HG03442 (cell line): Measurements from ENCODE around the gene ORAI1.
"Not testable (repeated sequence)": the region's sequence is repeated elsewhere in the genome, so short reads cannot be mapped to it uniquely, and the experiment has no call there.

Experiments
- ATAC-seq: cut with Tn5 transposase; IDR thresholded peaks from one replicate; pipeline ENCODE4 v1.9.1; 2021; ENCODE audit warnings: mild to moderate bottlenecking, moderate library complexity; ENCODE audit not compliant: unreplicated experiment

Gene ORAI1

DNA sequence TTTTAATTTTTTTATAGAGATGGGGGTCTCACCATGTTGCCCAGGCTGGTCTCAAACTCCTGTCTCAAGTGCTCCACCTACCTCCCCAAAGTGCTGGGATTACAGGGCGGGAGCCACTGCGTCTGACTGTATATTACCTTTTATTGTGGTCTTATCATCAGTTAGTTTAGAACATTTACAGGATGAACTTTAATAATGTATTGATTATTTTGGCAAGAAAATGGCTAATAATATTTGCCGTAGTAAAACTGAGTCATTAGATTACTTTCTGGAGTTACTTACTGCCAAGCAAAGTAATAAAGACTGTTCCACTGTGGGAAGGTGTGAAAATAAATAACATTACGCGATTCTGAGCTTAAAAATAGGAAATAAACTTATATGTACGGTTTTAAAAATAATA lies 23.6 kb upstream of the ORAI1 start:
- no peak for ATAC-seq

GRCh38 chr12:121603581-121603980 lies 22.7 kb upstream of the ORAI1 start:
- no peak for ATAC-seq

- ATAC-seq = no peak
Observed at GRCh38 chr12:121608301-121608700, 18.0 kb upstream of the ORAI1 start.

- no peak for ATAC-seq
Observed at GRCh38 chr12:121610239-121611149, 15.8 kb upstream of the ORAI1 start.

GRCh38 chr12:121611306-121611705 lies 15.0 kb upstream of the ORAI1 start:
- ATAC-seq = no peak

GRCh38 chr12:121613462-121613861 lies 12.9 kb upstream of the ORAI1 start:
- no peak for ATAC-seq

GRCh38 chr12:121614872-121615467 lies 11.4 kb upstream of the ORAI1 start:
- ATAC-seq = no peak

DNA sequence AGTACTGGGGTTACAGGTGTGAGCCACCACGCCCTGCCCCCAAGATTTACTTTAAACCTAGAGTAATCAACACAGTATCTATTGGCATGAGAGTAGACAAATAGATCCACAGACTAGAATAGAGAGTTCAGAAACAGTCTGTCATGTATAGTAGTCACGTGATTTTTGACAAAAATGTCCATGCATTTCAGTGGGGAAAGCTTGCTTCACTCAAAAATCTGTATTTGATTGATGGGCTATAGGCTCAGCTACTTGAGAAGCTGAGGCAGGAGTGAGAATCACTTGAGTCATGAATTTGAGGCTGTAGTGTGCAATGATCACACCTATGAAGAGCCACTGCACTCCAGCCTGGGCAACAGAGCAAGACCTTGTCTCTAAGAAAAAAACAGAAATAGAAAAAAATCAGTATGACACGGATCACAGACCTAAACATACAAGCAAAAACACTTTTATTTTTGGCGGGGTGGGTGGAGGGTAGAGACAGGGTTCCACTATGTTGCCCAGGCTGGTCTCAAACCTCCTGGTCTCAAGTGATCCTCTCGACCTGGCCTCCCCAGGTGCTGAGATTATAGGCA lies 7.6 kb upstream of the ORAI1 start:
- no peak for ATAC-seq

- ATAC-seq = no peak
Observed at GRCh38 chr12:121620333-121620891, 5.9 kb upstream of the ORAI1 start.

DNA sequence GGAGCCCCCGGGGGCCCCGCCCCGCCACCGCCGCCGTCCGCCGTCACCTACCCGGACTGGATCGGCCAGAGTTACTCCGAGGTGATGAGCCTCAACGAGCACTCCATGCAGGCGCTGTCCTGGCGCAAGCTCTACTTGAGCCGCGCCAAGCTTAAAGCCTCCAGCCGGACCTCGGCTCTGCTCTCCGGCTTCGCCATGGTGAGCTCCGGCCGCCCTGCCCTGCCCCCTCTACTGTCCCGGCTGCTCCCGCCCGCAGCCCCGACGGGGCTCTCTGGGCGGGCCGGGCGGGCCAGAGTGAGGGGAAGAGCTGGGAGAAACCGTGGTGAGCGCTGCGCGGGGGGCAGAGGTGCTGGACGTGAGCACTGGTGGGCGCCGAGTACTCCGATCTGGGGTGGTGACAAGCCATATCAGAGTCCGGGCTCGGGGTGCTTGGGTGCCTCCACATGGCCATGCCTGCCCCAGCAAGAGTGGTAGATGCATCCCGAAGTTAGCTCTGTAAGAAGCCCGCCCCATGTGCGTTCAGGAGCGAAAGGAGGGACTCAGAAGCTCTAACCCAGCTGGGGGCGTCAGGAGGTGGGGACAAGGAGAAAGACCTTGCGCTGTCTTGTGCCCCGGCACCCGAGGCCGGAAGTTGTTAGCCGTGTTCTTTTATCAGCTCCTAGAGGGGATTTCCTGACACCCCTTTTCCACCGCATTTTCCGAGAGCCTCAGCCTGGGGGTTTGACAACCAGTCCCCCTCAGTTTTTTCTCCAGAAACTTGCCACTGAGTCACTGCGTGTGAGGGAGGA lies 717 bp downstream of the ORAI1 start:
- ATAC-seq = peak; percentile 25

DNA sequence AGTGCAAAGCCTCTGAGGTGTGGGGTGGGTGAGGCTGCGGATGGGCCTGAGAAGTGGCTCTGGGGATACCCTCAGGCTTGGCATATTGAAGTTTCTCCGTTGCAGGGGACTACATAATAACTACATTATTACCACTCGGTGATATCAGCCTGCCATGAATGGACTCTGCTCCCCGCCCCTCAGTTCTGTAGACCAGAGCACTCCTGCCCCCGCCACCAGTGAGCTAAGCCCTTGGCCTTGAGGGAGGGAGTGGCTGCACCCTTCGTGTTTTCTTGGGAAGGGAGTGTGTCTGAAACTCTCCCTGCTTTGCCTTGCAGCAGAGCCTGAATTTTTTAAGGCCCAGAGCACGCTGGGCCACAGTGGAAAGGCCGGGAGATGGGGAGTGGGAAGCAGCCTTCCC lies 1.7 kb downstream of the ORAI1 start:
- no peak for ATAC-seq

DNA sequence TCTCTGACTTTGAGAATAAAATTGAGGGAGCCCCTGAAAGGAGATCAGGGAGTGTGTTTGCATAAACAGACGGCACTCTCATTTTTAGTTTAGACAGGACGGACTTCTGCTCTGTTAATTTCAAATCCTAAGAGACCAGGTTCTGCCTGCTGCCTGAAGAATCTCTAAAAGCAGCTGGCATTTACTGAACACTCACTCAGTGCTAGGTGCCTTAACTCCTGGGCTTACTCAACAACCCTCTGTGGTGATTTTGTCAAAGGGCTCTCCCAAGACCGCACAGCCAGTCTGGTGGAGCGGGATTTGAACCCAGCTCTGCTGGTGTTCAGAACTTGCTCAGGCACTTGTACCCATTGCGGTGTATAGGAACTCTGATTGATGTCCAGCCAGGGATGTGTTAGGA lies 2.2 kb downstream of the ORAI1 start:
- ATAC-seq = no peak

- no peak for ATAC-seq
Observed at GRCh38 chr12:121630791-121631355, 4.5 kb downstream of the ORAI1 start.

GRCh38 chr12:121632069-121632970 lies 6.0 kb downstream of the ORAI1 start:
- no peak for ATAC-seq

DNA sequence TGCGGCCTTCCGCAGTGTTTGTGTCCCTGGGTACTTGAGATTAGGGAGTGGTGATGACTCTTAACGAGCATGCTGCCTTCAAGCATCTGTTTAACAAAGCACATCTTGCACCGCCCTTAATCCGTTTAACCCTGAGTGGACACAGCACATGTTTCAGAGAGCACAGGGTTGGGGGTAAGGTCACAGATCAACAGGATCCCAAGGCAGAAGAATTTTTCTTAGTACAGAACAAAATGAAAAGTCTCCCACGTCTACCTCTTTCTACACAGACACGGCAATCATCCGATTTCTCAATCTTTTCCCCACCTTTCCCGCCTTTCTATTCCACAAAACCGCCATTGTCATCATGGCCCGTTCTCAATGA lies 7.5 kb downstream of the ORAI1 start:
- not testable (repeated sequence) for ATAC-seq

DNA sequence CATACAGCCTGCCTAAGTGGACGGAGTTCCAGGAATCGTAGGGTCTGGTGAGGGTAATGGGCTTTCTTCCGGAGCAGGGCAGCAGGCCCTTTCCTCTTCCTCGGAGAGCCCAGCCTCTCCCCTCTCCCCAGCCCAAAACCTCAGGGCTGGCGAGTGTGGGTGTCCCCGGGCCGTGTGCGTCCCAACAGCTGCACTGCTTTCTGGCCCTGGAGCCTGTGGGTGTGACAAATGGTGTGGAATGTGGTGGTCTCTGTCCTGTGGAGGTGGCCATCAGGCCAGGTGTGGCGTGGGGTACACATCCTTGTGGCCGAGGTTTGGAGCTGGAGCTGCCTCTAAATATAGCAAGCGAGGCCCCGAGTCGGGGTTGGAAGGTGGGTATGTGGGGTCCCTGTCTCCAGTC lies 8.5 kb downstream of the ORAI1 start:
- no peak for ATAC-seq

GRCh38 chr12:121637231-121637914 lies 11.0 kb downstream of the ORAI1 start:
- no peak for ATAC-seq

DNA sequence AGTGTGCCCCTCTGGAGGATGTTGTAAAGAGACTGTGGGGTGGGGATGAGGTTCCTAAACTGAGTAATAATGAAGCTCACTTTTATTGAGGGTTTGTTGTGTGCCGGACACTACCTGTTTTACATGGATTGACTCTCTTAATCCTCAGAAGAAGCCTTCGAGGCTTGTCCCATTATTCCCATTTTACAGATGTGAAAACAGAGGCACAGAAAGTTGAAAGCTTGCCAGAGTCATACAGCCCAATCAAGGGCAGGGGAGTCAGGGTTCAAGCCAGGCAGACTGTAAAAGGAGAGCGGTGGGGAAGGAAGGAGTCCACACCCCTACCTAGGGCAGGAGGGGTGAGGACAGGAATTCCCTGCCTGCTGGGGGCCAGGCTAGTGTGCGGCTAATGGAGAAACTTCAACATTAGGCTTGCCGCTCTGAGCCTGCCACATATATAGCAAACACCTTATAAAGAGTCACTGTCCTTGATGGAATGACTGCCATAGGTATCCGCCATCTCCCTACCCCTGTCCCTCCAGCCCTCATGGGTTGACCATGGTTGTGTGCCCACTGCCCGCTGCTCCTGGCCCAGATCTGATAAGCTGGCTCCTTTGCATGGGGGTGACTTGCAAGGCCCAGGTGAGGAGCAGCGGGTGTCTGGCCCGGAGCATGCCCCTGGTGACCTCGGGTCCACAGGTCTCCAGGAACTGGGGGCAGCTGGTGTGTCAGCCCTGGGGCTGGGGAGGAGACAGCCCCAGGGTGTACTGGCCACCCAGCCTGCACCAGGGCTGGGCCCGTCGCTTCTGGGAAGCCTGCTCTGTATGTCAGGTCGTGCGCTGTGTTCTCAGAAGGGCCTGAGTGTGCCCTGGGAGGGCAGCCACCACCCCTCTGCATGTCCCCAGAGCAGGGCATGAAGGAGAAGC lies 12.2 kb downstream of the ORAI1 start:
- ATAC-seq = no peak
